ENCODE results near the gene CSRNP2. TPM values are rescaled to one million over a fixed set of nuclear protein-coding genes. Genes with fewer than 3 reads are reported as not detected.

The CSRNP2 gene
- total and polyA plus RNA-seq, 2 donors (not counting 3 experiments of a cell fraction or from before 2014, with no cell fraction given), result 24.2 to 49.7 TPM

- Histone ChIP-seq H3K4me1 (ENCODE audit: control insufficient read depth, extremely low read depth, insufficient read depth, low read length) (no peaks in the 10 kb centered on the region), H3K27ac (ENCODE audit: insufficient read depth, low read depth, low read length) (no peak overlapping the region), H3K4me3 (replicated peaks in 1 of 3; ENCODE audit: insufficient read depth in 1 of 3, low read depth in 1 of 3, low read length in 3 of 3) (no peak overlapping the region), H3K9me3 (replicated peaks; ENCODE audit: control insufficient read depth, insufficient read depth, low read length) (no peaks in the 10 kb centered on the region), H3K9me1 (replicated peaks; ENCODE audit: control insufficient read depth, extremely low read depth, insufficient read depth, low read length) (no peaks in the 10 kb centered on the region), H2AFZ (ENCODE audit: low read depth, low read length) (no peak overlapping the region), H3K4me2 (ENCODE audit: insufficient read depth, low read length) (no peak overlapping the region), H4K20me1 (replicated peaks; ENCODE audit: control insufficient read depth, extremely low read depth, insufficient read depth, low read length) (no peaks in the 10 kb centered on the region), H3K27me3 (ENCODE audit: control insufficient read depth in 2 of 2, insufficient read depth in 2 of 2, low read length in 2 of 2) (no peaks in the 10 kb centered on the region), H3K9ac (replicated peaks; ENCODE audit: extremely low read depth, insufficient read depth, low read length) (no peak overlapping the region), H3K79me2 (ENCODE audit: control insufficient read depth, insufficient read depth, low read length) (no peaks in the 10 kb centered on the region), H3K36me3 (ENCODE audit: control insufficient read depth in 2 of 2, extremely low read depth in 1 of 2, insufficient read depth in 2 of 2, low read length in 2 of 2) (peaks cover 24 to 37% of the 10 kb centered on the region in 2 experiments)
- ChIA-PET CTCF (no interaction called here), POLR2A (interaction anchor here (0.7 kb wide), 1 partner anchor 11 kb away, joined by 14 read pairs; no protein-coding TSS in a partner anchor)
- FAIRE-seq (no peak), DNase-seq (ENCODE audit: low read depth, low spot score) (no peak)
- intact Hi-C loops (cut with micrococcal nuclease) (no loop called here), dilution Hi-C loops (cut with MboI; ENCODE audit: extremely low pct_ligation_motif_present, low sequenced_read_pairs) (no loop called here)
- BruUV-seq (replicated peaks), result no TSS peak
- TF ChIP-seq FOS (IDR thresholded peaks at IDR 0.05; ENCODE audit: borderline replicate concordance, insufficient read depth, low read length) (no peak), GATA2 (IDR thresholded peaks at IDR 0.05; ENCODE audit: insufficient read depth, insufficient read length, low read depth, low read length) (no peak), POLR2A (IDR thresholded peaks at IDR 0.05; ENCODE audit: low read depth, low read length) (no peak), CTCF (IDR thresholded peaks at IDR 0.05; ENCODE audit: extremely low read depth in 1 of 2, insufficient read depth in 1 of 2, low read depth in 1 of 2, low read length in 2 of 2) (no peak), JUN (IDR thresholded peaks at IDR 0.05; ENCODE audit: borderline replicate concordance, insufficient read depth, insufficient read length, low read depth) (no peak), MYC (IDR thresholded peaks at IDR 0.05; ENCODE audit: low read depth, low read length) (no peak), POLR2AphosphoS5 (IDR thresholded peaks at IDR 0.05; ENCODE audit: insufficient read depth, low read depth, low read length) (no peak), MAX (IDR thresholded peaks at IDR 0.05; ENCODE audit: insufficient read depth, insufficient read length) (no peak), EZH2 (IDR thresholded peaks at IDR 0.05; ENCODE audit: borderline replicate concordance, low read depth, low read length, severe bottlenecking) (no peak)
Observed at GRCh38 chr12:51065530-51065929, 17.9 kb downstream of the CSRNP2 start.
